SK-N-MC (cell line): ENCODE measurements around the gene ABTB2.

Experiments
- DNase-seq: peaks from one replicate; pipeline ENCODE4 v3.0.0-alpha.2; 2011; ENCODE audit warnings: low read depth, low spot score
- H3K27ac ChIP-seq: fragments of 200-600 bp; sonication (generic); 2 replicates; pipeline ENCODE4 v1.5.1; 2016; ENCODE audit warnings: mixed run types
- H3K36me3 ChIP-seq: fragments of 200-600 bp; sonication (generic); 2 replicates; pipeline ENCODE4 v1.6.1; 2017; ENCODE audit warnings: antibody characterized with exemption, low read length, mixed read lengths; ENCODE audit not compliant: insufficient read depth
- H3K4me3 ChIP-seq: fragments of 200-600 bp; sonication (generic); 2 replicates; pipeline ENCODE4 v1.5.1; 2016
- H3K9ac ChIP-seq: fragments of 200-600 bp; sonication (generic); 2 replicates; pipeline ENCODE4 v1.8.0; 2017; ENCODE audit warnings: mixed run types, mixed read lengths; ENCODE audit not compliant: insufficient read length
- H3K9me3 ChIP-seq: fragments of 200-600 bp; sonication (generic); 2 replicates; pipeline ENCODE4 v1.6.1; 2017; ENCODE audit warnings: low read depth, mild to moderate bottlenecking, antibody characterized with exemption, low read length, moderate library complexity, mixed read lengths
- EZH2 ChIP-seq: fragments of 200-600 bp; sonication (generic); IDR thresholded peaks from one replicate; pipeline ENCODE4 v1.6.1; 2017; ENCODE audit warnings: antibody characterized with exemption
- FOXP2 ChIP-seq: optimal IDR thresholded peaks from 2 replicates; pipeline ENCODE3; 2011; ENCODE audit warnings: mild to moderate bottlenecking, moderate library complexity; ENCODE audit not compliant: insufficient read depth; ENCODE audit errors: extremely low read length, control extremely low read depth
- POLR2AphosphoS5 ChIP-seq: IDR thresholded peaks from 2 replicates; pipeline ENCODE4 v1.6.1; 2012; ENCODE audit warnings: mild to moderate bottlenecking, low read depth, low read length, borderline replicate concordance

Gene ABTB2

DNA sequence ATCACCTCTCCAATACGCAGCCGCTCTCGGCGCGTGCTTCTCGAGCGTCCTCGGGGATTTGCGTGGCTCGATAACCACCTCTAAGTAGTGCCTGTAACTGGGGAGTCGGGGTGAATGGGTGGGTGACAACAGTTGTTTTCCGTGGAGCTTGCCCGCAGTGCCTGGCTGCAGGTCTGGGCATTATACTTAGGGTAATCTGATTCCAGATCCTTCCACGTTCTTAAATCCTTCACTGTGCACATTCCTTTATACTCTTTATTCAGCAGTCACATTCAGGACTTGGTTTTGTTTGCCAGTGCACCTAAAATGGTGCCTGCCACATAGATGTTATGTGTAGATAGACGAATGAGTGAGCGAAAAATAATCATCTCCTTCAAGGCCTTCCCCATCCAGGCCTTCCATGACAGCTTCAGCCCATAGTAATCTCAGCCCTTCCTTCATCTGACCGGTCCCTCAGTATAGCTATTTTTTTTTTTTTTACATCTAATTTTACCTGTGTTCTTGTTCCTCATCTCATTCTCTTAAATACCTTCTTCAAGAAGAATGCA is 251.8 kb downstream of the ABTB2 start:
- TF ChIP-seq EZH2 (no peak), POLR2AphosphoS5 (no peak), FOXP2 (no peak)
- DNase-seq = no peak
- peak overlapping the region; percentile 97 for H3K27ac ChIP-seq
- peak overlapping the region; percentile 90 for H3K9ac ChIP-seq
- H3K9me3 ChIP-seq = no peaks in the 10 kb centered on the region
- peaks cover 54% of the 10 kb centered on the region for H3K36me3 ChIP-seq
- H3K4me3 ChIP-seq = peak overlapping the region; percentile 89

DNA sequence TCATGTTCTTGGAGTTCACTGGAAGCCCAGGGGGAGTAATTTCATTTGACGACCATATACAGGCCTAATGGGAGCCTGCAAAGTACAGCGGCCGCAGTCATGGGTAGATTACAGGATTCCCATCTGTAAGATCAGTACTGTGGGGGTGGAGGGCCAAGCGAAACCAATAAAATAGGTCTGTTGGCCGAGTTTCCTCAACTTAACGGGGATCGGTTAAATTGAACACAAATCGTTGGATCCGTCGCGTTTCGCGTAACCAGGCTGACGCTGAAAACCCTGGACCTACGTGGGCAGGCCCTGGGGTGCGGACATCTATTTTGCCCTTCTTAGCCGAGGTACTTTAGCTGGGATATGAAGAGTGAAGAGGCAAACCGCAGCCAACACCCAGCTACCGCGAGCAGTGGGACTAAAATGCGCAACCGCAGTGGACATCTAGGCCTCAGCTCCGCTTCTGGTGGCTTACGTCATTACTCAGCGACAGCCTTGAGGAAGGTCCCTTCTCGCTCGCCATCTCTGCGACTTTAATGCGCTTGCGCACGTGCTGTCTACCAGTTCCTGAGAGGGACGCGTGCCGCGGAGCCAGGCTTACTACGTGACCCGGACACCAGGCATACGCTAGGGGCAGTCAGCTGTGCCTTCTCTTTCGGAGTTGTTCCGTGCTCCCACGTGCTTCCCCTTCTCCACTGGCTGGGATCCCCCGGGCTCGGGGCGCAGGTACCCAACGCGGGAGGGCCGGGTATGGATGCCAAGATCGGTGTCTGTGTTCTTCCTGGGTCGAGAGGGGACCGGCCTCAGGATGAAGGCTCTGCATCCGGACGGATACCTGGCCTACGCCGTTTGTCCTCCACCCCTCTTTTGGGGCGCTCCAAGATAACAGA is 252.5 kb downstream of the ABTB2 start, which contains the start of gene NAT10:
TSS of gene NAT10 (plus strand) at position 551 of the 878 bp plus-strand sequence. CDS start 2,597 bp downstream, outside the sequence.
- Histone ChIP-seq H3K4me3 (peak within 1 kb of the TSS; percentile 89), H3K9me3 (no peaks in the 10 kb centered on the region), H3K36me3 (peaks cover 55% of the 10 kb centered on the region), H3K9ac (peak within 1 kb of the TSS; percentile 90), H3K27ac (peak within 1 kb of the TSS; percentile 97)
- no peak for TF ChIP-seq EZH2
- peak; percentile 96 for TF ChIP-seq POLR2AphosphoS5
- peak; percentile 98 for DNase-seq

DNA sequence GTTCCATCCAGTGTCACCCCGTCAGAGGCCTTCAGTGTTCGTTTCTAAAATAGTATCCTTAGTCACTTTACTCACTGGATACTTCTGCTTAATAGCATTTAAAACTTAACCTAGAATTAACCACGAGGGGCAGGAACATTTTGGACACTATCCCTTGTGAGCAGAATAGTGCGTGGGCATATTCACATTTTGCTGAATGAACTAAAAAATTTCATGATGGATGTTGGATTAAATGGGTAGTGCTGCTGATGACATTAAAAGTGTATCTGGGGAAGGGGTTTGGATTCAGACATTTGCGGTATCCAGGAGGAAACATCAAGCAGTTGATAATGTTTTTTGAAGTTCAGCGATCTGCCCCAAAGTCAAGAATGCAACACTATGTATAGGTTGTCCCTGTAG is 253.1 kb downstream of the ABTB2 start:
- TF ChIP-seq POLR2AphosphoS5 = no peak
- no peak for TF ChIP-seq EZH2
- TF ChIP-seq FOXP2 = no peak
- peak overlapping the region; percentile 90 for H3K9ac ChIP-seq
- no peaks in the 10 kb centered on the region for H3K9me3 ChIP-seq
- peak overlapping the region; percentile 97 for H3K27ac ChIP-seq
- DNase-seq = no peak
- H3K4me3 ChIP-seq = peak overlapping the region; percentile 89
- peaks cover 55% of the 10 kb centered on the region for H3K36me3 ChIP-seq
